Measurements from ENCODE around the gene LAMP5.

GRCh38 chr20:9557411-9557810, 43.0 kb downstream of the LAMP5 start:
- TF ChIP-seq EZH2 (IDR thresholded peaks at IDR 0.05; ENCODE audit: low read depth, unreplicated experiment) (no peak), CTCF (conservative IDR thresholded peaks at IDR 0.05; ENCODE audit: low read depth in 2 of 2) (no peak), POLR2AphosphoS5 (IDR thresholded peaks at IDR 0.05; ENCODE audit: low read depth) (no peak), ZNF462 (CRISPR knock-in tag; IDR thresholded peaks at IDR 0.05) (no peak), EZH2phosphoT487 (IDR thresholded peaks at IDR 0.05; ENCODE audit: unreplicated experiment) (no peak), NANOG (IDR thresholded peaks at IDR 0.05; ENCODE audit: borderline replicate concordance) (no peak)

All from GM23338 (cell line).